GM19397 (cell line): ENCODE data around the gene ZNF611.
"Not testable (repeated sequence)": the region's sequence is repeated elsewhere in the genome, so short reads cannot be mapped to it uniquely, and the experiment has no call there.

ENCODE experiments used
- ATAC-seq: cut with Tn5 transposase; IDR thresholded peaks from one replicate; pipeline ENCODE4 v1.9.1; 2021; ENCODE audit warnings: mild to moderate bottlenecking, moderate library complexity; ENCODE audit not compliant: unreplicated experiment

The ZNF611 gene

DNA sequence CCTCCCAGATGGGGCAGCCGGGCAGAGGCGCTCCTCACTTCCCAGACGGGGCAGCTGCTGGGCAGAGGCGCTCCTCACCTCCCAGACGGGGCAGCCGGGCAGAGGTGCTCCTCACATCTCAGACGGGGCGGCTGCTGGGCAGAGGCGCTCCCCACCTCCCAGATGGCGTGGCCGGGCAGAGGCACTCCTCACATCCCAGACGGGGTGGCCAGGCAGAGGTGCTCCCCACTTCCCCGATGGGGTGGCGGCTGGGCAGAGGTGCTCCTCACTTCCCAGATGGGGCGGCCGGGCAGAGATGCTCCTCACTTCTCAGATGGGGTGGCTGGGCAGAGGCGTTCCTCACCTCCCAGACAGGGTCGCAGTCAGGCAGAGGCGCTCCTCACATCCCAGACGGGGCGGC lies 14.3 kb downstream of the ZNF611 start:
- not testable (repeated sequence) for ATAC-seq

- ATAC-seq = no peak
Observed at GRCh38 chr19:52716522-52716921, 18.3 kb downstream of the ZNF611 start.

- ATAC-seq = not testable (repeated sequence)
Observed at GRCh38 chr19:52715902-52716301, 18.9 kb downstream of the ZNF611 start.

DNA sequence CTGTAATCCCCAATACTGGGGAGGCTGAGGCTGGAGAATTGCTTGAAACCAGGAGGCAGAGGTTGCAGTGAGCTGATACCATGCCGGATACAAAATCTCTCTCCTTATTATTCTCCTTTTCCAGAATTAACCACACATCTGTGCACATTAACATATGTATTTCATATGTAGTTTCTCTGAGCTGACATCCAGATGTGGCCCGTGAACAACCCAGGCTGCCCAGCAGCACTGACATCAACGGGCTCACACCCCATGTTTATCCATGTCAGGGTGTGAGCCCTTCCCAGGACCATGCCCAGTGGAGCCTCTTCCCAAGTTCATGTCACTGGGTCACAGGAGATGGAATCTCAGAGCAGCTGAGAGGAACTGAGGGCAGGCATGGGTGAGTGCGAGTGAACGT lies 19.5 kb downstream of the ZNF611 start:
- ATAC-seq = not testable (repeated sequence)

DNA sequence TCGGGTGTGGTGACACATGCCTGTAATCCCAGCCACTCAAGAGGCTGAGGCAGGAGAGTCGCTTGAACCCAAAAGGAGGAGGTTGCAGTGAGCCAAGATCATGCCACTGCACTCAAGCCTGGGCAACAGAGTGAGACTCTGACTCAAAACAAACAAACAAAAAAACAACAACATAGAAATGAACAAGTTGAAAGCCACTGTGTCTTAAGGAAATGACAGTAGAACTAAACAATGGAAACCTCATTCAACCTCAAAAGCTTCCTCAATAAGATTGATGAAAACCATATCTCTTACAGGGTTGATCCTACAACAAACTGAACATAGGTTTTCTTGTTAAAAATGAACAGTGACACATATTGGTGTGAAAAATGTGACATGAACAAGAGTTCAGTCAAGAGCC lies 21.8 kb downstream of the ZNF611 start:
- ATAC-seq = not testable (repeated sequence)

DNA sequence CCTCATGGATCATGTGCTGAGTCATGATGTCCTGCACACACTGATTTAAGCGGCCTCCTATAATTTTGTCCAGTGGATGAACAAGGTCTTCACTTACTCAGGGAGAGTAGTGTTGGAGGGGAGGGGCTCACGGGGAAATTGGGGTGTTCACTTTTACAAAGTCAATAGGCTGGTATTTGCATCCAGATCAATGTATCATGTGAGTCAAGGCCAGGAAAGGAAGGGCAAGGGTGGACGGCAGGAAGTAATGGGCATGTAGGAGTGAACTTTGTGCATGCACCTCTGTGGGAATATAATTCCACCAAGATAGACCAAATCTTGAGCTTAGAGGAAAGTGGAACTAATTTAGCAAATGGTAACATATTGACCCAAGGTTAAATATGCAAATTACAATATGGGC lies 23.2 kb downstream of the ZNF611 start:
- not testable (repeated sequence) for ATAC-seq

GRCh38 chr19:52710538-52710937 lies 24.3 kb downstream of the ZNF611 start:
- ATAC-seq = no peak

DNA sequence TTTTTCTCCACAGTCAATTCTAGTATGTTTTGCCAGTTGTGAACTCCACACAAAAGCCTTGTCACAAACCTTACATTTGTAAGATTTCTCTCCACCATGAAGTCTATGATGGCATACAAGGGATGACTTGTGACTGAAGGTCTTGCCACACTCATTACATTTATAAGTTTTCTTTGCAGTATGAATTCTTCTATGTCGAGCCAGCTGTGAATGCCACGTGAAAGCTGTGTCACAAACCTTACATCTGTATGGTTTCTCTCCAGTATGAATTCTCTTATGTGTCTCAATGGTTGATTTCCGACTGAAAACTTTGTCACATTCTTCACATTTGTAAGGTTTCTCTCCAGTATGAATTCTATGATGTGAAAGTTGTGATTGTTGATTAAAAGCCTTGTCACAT lies 29.2 kb downstream of the ZNF611 start:
- not testable (repeated sequence) for ATAC-seq

- ATAC-seq = no peak
Observed at GRCh38 chr19:52703917-52704316, 30.9 kb downstream of the ZNF611 start.

DNA sequence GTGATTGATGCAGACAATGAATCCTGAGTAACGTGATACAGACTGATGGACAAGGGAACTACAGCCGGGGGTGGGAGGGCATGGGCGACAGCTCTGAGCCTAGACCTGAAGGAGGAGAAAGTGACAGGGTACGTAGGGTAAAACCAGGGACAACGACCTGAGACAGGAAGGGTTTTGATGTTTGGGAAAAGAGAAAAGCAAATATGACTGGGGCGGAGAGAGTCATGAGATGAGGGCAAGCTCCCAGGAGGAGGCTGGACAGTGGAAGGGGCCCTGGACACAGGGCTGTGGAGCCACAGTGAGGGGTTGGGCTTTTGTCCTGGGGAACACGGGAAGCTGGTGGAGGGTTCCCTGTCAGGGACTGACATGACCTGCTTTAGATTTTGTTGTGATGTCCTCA lies 34.2 kb downstream of the ZNF611 start:
- ATAC-seq = no peak

DNA sequence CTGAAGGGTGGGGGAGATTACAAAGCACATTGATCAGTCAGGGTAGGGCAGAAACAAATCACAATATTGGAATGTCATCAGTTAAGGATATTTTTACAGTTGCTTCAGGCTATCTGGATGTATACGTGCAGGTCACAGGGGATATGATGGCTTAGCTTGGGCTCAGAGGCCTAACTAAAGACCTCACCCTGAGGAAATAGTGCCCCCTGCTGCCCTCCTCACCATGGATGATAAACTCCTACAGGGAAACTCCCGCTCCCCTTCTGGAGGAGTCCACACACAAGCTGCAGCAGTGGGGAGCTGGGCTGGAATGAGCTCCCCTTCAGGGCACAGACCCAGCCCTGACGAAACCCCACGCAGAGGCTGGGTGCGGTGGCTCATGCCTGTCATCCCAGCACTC lies 35.3 kb downstream of the ZNF611 start:
- ATAC-seq = not testable (repeated sequence)

DNA sequence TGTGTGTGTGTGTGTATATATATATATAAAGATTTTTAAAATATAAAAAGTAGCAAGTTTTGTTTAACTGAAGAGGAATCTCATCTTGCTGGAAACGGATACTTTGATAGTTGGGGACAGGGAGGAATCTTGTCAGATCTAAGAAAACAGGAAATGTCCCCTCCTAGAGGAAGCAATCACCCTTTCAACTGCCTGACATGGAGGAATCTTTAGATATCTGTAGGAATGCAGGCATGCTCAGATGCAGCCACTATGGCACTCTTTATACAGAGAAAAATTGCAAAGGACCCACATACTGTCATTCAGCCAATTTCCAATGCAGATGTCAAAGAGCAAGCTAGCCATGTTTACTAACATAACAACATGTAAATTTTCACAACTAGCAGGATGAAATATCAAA lies 38.8 kb downstream of the ZNF611 start:
- no peak for ATAC-seq

DNA sequence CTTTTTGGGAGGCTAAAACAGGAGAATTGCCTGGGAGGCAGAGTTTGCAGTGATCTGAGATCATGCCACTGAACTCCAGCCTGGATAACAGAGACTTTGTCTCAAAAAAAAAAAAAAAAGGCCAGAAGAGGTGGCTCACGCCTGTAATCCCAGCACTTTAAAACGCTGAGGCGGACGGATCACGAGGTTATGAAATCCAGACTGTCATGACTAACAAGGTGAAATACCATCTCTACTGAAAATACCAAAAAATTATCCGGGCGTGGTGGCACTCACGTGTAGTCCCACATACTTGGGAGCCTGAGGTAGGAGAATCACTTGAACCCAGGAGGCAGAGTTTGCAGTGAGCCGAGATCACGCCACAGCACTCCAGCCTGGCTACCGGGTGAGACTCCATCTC lies 39.9 kb downstream of the ZNF611 start:
- no peak for ATAC-seq

GRCh38 chr19:52694281-52694680 lies 40.6 kb downstream of the ZNF611 start:
- ATAC-seq = not testable (repeated sequence)

- ATAC-seq = no peak
Observed at GRCh38 chr19:52692431-52693008, 42.3 kb downstream of the ZNF611 start.

GRCh38 chr19:52691737-52692136 lies 43.1 kb downstream of the ZNF611 start:
- ATAC-seq = no peak

DNA sequence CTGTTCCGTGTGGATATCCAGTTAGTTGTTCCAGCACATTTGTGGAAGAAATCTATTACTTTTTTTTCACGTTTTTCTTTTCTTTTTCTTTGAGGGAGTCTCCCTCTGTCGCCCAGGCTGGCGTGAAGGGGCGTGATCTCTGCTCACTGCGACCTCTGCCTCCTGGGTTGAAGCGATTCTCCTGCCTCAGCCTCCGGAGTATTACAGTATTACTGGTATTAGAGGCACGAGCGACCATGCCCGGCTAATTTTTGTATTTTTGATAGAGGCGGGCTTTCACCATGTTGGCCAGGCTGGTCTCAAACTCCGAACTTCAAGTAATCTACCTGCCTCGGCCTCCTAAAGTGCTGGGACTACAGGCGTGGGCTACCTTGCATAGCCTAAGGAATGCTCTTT lies 43.6 kb downstream of the ZNF611 start:
- ATAC-seq = no peak

DNA sequence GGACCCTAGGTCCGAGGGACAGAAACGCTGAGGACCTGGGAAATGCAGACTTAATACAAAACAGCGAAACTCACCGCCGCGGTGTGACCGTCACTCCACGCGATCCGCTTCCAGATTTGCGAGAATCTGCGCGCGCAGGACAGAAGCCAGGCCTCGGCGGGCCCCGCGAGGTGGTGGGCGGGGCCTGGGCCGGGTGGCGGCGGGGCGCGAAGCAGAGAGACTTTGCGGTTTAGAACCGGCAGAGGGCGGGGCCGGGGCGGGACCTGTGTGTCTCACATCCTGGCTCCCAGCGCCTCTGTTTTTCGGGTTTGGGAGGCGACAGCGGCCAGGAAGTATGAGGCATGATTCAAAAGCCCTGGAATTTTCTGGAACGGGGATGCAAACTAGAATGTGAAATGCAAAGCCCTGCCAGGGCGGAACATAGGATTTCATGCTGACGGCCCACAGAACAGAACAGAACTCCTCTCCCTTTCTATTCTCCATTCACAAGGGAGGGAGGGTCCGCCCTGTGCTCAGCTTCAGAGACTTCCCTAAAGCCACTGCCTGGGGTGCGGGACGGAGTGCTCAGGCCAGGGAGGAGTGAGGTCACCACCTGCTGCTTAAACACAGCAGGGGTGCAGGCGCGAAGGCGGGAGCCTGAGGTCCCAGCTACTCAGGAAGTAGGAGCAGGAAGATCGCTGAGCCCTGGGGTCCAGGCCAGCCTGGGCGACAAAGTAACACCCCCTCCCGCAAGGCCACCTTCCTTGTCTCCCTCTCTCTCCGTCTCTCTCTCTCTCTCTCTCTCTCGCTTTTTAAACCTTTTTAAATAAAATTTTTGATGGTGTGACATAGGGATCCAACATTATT lies 44.3 kb downstream of the ZNF611 start:
- ATAC-seq = peak; percentile 93

GRCh38 chr19:52689843-52690368 lies 44.9 kb downstream of the ZNF611 start:
- peak; percentile 32 for ATAC-seq

- ATAC-seq = not testable (repeated sequence)
Observed at GRCh38 chr19:52688925-52689796, 45.7 kb downstream of the ZNF611 start.

DNA sequence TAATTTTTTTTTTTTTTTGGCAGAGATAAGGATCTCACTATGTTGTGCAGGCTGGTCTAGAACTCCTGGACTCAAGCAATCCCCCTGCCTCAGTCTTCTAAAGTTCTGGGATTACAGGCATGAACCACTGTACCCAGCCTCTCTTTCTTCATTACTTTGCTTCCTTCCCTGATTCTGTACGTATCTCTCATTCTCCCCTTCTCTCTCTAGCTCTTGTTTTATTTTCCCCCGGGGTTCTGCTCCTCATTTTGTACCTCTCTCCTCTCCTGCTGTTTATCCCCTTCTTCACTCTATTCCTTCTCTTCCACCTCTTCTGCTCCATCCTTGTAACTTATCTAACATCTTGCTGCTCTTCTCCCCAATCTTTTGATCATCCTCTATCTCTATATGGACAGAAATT lies 46.5 kb downstream of the ZNF611 start:
- ATAC-seq = no peak
